ENCODE data around the gene IL22.

Gene IL22

DNA sequence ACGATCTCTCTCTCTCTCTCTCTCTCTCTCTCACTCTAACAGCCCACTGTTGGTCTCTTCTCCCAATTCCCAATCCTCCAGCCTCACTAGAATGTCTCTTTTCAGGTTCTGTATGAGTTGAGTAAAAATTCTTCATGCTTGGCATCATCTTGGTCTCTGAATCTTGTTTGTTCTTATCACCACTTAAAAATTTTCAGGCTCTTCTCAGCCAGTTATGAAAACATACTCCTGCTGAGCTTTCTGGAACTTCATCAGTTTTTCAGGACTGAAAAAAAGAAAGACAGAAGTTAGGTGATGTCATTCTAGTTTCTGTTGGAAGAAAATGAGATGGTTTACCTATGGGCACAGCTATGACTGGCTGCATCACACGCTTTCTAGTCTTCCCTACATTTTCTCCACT lies 11.5 kb upstream of the IL22 start:
- in situ Hi-C loops (cut with MboI; ENCODE audit: low sequenced_read_pairs) = no loop called here

DNA sequence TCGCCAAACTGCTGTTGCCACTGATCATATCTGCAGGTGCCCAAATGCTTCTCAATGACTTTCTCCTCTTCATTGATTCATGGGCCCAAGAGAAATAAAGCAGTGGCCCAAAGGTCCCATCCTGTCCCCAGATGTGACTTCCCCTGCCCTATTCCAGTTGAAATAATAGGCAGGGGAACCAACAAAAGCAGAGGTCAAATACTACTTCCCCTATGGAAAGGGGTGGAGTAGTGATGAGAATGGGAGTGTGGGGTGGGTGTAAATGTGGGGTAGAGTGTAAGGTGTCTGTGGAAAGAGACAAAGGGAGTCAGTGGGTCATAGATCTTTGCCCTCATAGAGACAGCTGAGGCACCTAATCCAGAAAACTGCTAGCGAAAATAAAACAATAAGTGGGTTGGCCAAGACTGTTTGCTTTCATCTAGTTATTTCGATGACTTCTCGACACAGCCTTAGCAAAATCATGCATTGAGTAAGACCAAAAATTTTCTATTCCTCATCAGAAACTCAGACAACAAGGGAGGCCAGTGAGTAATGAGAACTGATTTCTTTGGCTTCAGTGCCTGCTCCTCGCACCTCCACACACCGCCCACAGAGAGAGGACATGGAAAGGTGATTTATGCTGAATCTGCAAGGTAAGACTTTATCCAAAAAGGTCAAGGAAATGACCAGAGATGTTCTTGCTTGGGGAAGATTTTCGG lies 10.9 kb upstream of the IL22 start:
- in situ Hi-C loops (cut with MboI; ENCODE audit: low sequenced_read_pairs) = no loop called here

DNA sequence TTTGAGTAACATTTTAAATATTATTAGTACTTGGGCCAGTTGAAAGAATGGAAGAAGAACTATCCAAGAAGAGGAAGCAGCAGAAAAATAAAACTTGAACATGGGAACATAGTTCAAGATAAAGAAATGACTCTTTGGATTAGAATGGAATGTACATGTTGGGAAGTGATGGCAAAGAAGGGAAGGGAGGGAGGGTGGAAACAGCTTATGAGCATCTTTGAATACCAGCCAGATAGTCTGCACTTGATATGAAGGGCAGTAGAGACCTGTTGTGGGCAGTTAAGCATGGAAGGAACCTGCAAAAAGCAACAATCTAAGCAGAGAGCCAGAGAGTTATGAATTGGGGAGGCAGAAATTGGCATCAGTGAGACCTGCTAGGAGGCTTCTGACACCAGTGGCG lies 10.0 kb upstream of the IL22 start:
- in situ Hi-C loops (cut with MboI; ENCODE audit: low sequenced_read_pairs) = no loop called here

DNA sequence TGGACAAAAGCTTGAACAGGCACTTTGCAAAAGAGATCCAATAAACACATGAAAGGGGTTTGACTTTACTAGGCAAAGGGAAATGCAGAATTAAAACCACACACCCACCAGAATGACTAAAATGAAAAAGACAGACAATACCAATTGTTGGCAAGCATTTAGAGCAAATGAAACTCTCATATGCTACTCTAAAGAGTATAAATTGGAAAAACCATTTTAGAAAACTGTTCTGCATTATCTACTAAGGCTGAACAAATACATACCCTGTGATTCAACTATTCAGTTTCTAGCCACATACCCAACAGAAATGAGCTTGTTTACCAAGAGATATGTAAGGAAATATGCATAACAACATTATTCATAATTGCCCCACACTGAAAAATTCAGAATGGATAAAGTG lies 8.5 kb upstream of the IL22 start:
- in situ Hi-C loops (cut with MboI; ENCODE audit: low sequenced_read_pairs) = no loop called here

DNA sequence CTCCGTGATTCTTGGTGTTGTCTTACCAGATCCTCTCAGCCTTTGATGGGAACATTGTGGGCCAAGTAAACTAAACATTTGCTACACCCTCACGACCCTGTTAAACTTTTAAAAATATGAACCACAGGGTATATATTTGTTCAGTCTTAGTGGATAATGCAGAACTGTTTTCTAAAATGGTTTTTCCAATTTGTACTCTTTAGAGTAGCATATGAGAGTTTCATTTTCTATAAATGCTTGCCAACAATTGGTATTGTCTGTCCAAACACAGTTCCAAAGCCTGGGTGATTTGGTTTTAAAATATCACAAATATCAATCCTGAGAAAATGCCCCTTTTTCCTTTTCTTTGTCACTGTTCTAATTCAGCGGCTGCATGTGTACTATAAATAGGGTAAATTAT lies 6.7 kb upstream of the IL22 start:
- in situ Hi-C loops (cut with MboI; ENCODE audit: low sequenced_read_pairs) = no loop called here

DNA sequence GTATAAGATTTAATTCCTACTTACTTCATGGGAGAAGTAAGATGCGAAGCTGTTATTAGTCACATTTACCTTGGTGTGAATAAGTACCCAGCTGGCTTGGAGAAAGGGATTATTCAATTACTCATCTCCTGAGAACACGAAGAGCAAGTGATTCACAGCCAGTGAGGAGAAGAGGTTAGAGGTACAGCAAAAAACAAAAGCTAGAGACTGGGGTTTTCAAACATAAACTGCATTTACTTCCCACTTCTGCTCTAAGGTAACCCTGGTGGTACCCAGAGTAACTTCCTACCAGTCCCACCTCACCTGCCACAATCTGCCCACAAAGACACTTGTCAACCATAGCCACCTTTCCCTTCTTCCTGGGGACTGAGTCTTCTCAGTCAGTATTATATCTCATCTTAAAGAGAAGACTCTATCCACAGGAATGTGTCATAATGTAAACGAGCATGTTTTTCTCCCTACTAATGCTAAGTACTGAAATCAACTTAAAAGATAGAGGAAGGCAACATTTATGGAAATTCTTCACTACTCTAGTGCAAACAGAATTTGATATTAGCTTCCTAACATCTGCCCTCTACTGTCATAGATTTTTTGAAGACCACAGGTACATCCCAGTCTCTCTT lies 6.0 kb upstream of the IL22 start:
- in situ Hi-C loops (cut with MboI; ENCODE audit: low sequenced_read_pairs) = no loop called here

DNA sequence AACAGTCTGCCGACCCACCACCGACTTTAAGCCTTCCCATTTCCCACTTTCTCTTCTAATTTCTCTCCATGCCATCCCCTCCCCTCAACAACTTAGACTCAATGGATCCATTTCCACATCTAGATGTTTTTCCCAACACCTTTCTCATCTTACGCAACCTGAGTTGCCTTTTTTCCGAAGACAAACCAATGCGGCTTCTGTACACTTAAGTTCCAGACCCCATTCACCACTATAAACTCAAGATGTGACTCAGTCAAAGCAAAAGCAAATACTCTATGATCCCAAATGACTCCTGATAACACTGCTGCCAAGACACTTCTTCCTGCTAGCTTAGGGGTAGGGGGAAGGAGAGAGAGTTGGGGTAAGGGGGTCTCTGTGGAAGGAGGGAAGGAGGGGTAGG lies 1.3 kb downstream of the IL22 start:
- in situ Hi-C loops (cut with MboI; ENCODE audit: low sequenced_read_pairs) = no loop called here

DNA sequence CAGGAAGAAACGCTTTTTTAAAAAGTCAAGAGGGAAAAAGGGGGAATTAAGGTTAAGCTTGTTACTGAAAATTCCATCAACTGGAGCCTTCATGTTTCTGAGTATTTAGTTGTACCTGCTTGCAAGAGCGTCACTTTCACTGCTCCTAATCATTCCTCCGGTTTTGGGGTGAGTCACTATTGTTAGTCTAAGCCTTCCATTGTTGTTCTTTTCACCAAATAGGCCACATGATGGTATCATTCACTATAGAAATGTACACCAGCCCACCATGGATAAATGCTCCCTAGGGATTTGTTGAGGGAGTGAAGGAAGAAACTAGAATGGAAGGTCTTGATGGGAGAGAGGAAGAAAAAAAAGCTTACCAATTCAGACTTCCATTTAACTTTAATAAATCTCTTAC lies 3.0 kb downstream of the IL22 start:
- in situ Hi-C loops (cut with MboI; ENCODE audit: low sequenced_read_pairs) = no loop called here

DNA sequence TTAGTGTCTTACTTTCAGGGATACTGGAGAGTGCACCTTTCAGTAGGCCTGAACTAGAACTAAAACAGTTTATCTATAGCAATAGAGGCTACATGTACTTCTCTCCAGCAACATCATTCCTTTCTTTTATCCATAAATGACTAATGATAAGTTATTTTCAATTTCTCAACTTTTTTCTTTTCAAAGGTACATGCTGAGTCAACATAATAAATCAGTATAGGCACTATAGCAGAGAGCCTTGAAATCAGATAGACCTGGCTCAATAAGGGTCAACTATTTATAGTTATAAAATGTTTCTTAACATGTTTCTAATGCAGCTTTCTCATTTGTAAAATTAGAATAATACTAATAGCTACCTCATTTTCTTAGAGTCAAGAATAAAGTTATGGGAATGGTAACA lies 5.6 kb downstream of the IL22 start:
- in situ Hi-C loops (cut with MboI; ENCODE audit: low sequenced_read_pairs) = no loop called here

DNA sequence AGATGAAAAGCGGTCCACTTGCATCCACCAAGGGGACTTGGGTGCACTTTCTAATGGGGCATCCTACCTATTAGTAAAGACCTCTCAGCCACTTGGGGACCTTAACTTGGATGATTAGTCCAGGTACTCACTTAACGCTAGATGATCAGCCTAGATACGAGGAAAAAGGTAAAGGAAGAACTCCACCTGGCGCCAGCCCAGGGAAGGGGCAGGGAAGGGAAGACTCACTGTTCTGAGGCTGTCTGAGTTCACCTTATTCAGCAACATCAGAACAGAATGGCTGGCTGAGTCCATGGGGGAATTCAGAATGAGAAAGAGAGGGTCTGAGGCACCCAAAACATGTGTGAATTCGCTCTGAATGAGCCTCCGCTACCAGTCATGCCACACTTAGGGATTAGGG lies 7.1 kb downstream of the IL22 start:
- in situ Hi-C loops (cut with MboI; ENCODE audit: low sequenced_read_pairs) = no loop called here

DNA sequence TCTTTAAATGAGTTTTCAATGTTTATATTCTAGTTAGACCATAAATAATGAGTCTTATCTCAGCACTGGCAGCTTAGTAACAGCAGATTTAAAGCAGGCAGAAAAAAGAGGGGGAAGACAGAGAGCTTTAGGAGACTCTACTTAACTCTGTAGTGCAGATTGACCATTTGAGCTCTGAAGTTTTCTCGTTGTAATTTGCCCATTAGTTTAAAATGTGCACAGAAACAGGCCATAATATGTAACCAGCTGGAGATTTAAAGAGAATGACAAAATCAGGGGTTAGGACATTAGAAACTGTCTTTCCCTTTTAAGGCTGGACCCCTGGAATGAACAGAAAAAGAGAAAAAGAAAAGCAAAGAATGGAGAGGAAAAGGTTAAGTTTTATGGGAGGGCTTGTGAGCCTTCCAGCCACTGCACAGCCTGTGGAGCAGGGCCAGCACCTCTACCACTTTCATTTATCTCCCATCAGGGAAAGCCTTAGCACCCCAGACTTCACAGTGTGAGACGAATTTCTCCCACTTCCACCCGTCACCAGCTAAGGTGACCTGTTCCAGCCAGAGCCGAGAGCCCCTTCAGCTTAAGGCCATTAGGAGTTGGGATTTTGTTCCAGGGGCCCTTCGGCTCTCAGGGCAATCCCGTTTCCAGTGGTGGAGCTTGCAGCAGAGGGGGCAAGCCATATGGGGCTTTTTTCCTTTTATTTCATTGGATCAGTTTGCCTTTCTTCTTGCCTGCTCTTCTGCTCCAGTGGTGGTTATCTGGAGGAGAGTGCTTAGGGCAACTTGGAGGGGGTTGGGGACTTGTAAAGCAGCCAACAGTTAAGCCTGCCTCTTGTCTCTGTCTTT lies 8.0 kb downstream of the IL22 start:
- in situ Hi-C loops (cut with MboI; ENCODE audit: low sequenced_read_pairs) = no loop called here

DNA sequence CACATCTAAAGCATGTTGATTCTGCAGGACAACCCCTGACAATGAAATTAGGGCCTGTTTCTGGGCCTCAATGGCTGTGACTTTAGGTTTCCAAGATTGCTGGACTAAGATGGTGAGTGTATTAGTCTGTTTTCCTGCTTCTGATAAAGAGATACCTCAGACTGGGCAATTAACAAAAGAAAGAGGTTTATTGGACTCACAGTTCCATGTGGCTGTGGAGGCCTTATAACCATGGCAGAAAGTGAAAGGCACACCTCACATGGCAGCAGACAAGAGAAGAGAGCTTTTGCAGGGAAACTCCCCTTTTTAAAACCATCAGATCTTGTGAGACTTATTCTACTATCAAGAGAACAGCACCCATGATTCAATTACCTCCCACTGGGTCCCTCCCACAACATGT lies 10.6 kb downstream of the IL22 start:
- in situ Hi-C loops (cut with MboI; ENCODE audit: low sequenced_read_pairs) = no loop called here

DNA sequence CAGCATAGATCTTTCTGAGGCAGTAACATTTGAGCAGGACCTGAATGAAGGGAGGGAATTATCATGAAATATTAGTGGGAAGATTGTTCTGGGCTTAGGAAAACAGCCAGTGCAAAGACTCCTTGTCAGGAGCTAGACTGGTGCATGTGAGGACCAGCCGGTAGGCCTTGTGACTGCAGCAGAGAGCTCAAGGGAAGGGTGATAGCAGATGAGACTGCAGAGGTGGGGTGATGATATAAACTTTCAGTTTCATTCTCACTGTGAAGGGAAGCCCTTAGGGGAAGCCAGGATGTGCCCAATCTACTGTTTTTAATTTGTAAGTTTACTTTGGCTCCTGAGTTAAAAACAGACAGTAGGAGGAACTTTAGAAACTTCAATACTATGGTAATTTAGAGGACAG lies 12.4 kb downstream of the IL22 start:
- in situ Hi-C loops (cut with MboI; ENCODE audit: low sequenced_read_pairs) = no loop called here

DNA sequence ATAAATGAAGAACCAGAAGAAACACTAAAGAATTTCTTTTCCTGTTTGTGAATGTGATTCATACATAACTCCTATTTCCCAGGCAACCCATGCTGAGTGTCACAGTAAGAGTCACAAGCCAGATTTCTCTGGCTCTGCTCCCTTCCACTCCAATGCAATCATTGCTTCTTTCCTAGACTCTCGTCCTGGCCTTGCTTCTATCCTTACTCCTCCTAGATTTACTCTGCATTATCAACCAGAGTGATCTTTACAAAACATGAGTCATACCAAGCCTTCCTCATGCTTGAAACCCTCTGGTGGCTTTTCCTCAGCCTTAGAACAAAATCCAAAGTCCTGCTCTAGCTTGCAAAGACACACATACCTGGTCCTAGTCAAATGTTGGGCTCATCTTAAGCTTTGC lies 13.3 kb downstream of the IL22 start:
- in situ Hi-C loops (cut with MboI; ENCODE audit: low sequenced_read_pairs) = no loop called here

DNA sequence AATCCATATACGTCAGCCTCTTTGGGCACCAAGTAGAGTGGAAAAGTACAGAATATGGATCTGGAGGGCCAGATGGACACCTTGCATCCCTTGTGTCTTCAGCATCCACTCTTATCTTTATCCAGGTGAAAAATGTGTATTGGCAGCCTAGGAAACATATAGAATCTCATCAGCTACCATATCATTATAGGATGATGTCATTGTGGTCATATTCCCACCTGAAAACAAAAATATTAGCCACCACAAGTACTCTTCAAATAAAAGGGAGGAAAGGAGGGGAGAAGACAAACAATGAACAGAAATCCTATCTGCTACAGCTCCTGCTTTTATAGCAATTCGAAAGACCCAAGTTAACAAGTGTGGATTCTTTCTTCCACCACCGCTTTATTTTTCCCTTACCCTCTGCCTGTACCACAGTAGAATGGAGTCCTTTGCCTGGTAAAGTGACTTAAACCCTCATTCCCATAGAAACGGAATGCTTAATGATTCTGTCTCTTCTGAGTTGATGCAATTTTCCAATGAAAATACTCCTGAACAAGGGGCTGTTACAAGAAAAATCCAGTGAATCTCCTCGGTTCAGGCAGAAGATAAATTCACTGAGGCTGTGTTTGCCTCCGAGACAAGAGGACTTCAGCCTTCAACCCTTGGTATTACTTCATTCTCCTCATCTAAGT lies 14.0 kb downstream of the IL22 start:
- in situ Hi-C loops (cut with MboI; ENCODE audit: low sequenced_read_pairs) = no loop called here

DNA sequence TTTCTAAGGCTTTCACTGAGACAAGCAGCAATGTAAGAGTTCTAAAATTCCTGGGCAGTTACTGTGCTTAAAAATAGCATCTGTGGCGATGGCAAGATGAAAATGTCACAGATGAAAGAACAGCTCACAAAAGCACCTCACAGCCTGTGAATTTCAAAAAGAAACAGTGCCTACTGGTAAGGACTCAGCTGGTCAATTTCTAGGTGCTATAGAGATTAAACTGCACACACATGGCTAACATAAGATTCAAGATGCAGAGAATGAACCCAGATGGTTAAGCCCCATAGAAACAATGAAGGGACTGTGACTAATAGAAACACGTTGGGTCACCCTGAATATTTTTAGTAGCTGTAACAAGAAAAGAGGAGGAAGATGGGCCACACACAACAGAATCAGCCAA lies 15.8 kb downstream of the IL22 start:
- in situ Hi-C loops (cut with MboI; ENCODE audit: low sequenced_read_pairs) = no loop called here

DNA sequence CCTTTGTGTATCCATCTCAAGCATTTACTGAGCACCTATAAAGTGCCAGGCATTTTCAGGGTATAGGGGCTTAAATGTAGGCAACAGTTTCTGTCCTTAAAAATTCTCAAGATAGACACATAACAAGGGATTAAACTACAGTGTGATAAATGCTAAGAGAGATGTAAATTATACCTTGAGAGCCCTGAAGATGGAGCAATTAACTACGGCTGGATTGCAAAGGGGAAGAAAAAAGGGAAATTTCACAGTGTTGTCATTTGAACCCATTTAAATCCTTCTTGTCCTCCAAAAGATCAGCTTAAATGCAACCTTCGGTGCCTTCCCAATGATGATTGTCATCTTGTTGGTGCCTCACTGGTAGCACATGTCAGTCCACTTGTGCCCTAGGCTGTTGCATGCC lies 16.3 kb downstream of the IL22 start:
- in situ Hi-C loops (cut with MboI; ENCODE audit: low sequenced_read_pairs) = no loop called here

DNA sequence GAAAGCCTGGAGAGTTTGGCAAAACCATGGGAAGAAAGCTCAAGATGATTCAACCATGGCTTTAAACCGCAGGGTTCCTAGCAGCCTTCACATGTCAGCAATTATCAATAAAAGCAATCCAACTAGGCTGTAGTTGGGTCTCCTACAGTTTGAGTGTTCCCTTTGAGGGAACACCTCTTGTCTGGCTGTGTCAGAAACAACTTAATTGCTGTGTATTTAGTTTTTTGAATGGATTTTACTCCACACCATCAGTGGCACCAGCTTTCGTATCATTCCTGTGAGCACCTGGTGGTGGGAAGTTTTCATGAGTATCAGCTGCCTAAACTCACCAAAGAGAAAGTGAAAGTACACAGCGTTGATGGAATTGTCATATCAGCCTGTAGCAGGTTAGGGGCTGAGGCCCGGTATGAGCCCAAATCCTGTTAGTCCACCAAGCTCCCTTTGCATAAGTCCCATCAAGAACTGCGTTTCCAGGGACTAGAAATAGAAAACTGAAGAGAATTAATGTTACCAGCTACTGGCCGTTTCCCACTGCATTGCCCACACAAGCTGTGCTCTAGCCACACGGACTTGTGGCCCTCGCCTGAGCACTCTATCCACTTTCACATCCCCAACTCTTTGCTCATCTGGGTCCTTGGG lies 16.9 kb downstream of the IL22 start:
- in situ Hi-C loops (cut with MboI; ENCODE audit: low sequenced_read_pairs) = no loop called here

DNA sequence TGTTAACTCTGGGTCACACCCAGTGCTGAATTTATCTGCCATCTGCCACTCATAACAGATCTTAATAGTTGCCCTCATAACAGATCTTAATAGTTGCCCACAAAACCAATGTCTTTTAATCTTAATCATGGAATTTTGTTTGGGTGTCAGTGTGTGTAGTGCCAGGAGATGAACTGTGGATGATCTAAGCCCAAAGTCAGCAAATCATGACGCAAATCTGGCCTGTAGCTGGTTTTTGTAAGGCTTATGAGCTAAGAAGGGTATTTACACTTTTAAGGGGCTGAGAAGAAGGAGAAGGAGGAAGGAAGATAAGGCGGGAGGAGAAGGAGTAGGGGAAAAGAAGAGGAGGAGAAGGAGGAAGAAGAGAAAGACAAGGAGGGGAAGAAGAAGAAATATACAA lies 17.8 kb downstream of the IL22 start:
- in situ Hi-C loops (cut with MboI; ENCODE audit: low sequenced_read_pairs) = no loop called here

DNA sequence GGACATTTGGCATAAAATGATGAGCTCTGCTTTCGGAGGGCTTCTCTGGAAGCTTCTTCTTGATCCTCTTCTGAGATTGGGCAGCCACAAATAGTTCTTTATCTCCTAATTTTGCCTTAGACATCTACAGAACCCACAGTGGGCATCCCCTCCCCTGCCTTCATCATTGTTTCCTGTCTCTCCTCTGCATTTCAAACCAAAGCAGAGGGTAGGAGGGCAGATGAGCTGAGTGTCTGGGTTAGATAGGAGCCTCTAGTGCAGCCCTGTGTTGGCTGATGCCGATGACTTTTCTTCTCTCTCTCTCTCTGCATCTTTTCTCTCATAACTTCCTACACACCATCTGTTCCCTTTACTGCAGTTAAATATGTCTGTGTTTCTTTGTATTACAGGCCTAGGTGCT lies 19.3 kb downstream of the IL22 start:
- in situ Hi-C loops (cut with MboI; ENCODE audit: low sequenced_read_pairs) = no loop called here

DNA sequence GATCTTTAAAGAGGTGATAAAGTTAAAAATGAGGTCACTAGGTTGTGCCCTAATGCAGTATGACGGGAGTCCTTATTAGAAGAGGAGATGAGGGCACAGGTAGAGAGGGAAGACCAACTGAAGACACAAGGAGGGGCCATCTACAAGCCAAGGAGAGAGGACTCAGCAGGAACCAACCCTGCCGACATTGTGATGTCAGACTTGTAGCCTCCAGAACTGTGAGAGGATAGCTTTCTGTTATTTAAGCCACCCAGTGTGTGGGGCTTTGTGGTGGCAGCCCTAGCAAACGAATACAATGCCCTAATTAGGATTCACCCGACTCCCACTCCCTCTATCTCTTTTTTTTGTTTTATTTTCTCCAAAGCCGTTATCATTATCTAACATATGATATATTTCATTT lies 19.9 kb downstream of the IL22 start:
- in situ Hi-C loops (cut with MboI; ENCODE audit: low sequenced_read_pairs) = no loop called here

Data from hTERT RPE-1 (cell line).